Lower lobe of right lung (tissue), 2 donors: ENCODE data around the gene KLK4. TPM values are rescaled to one million over a fixed set of nuclear protein-coding genes. Genes with fewer than 3 reads are reported as not detected.
A peak's percentile ranks its signal among the peaks of the same experiment; 100 is the strongest.

Source experiments
- ATAC-seq, 2 donors: fragments of 200-7000 bp; cut with Tn5 transposase; one replicate each; pipeline ENCODE4 v1.9.1; 2020 to 2022; ENCODE audit warnings: mild to moderate bottlenecking in 2 of 2, moderate library complexity in 2 of 2
- DNase-seq: peaks from one replicate; pipeline ENCODE4 v3.0.0-alpha.2; 2020
- H3K27ac ChIP-seq: fragments of 200-600 bp; one replicate; pipeline ENCODE4 v1.8.0; 2022
- H3K27me3 ChIP-seq: fragments of 200-600 bp; one replicate; pipeline ENCODE4 v1.8.0; 2022; ENCODE audit warnings: low read depth
- H3K36me3 ChIP-seq: fragments of 200-600 bp; one replicate; pipeline ENCODE4 v1.8.0; 2022; ENCODE audit warnings: mild to moderate bottlenecking
- H3K4me1 ChIP-seq: fragments of 200-600 bp; one replicate; pipeline ENCODE4 v1.8.0; 2022
- H3K4me3 ChIP-seq: fragments of 200-600 bp; one replicate; pipeline ENCODE4 v1.8.0; 2022; ENCODE audit warnings: mild to moderate bottlenecking
- H3K9me3 ChIP-seq: fragments of 200-600 bp; one replicate; pipeline ENCODE4 v1.8.0; 2022
- intact Hi-C: fragments of 100-400 bp; cut with DNase I; formaldehyde crosslinking; loops from one replicate; pipeline ENCODE4 v1.11.0; 2022
- total RNA-seq: library from RNA; stranded (reverse); fragmentation: NEBNext Ultra II Directional; extraction: Animal tissue kit (Norgen Biotek cat#: 25700); gene quantifications from one replicate; pipeline ENCODE4 v1.2.1, GENCODE V29; 2021
- TF ChIP-seq, protein P1 (sequence below): fragments of 200-600 bp; IDR thresholded peaks from one replicate; pipeline ENCODE4 v1.8.0; 2022; ENCODE audit warnings: antibody characterized with exemption, mild to moderate bottlenecking
- donor health status: DM: no; HTN: yes; CAD: no; lungs with severe emphysema.

Gene KLK4
- total RNA-seq, 1 donor from 2014 or later = not detected

DNA sequence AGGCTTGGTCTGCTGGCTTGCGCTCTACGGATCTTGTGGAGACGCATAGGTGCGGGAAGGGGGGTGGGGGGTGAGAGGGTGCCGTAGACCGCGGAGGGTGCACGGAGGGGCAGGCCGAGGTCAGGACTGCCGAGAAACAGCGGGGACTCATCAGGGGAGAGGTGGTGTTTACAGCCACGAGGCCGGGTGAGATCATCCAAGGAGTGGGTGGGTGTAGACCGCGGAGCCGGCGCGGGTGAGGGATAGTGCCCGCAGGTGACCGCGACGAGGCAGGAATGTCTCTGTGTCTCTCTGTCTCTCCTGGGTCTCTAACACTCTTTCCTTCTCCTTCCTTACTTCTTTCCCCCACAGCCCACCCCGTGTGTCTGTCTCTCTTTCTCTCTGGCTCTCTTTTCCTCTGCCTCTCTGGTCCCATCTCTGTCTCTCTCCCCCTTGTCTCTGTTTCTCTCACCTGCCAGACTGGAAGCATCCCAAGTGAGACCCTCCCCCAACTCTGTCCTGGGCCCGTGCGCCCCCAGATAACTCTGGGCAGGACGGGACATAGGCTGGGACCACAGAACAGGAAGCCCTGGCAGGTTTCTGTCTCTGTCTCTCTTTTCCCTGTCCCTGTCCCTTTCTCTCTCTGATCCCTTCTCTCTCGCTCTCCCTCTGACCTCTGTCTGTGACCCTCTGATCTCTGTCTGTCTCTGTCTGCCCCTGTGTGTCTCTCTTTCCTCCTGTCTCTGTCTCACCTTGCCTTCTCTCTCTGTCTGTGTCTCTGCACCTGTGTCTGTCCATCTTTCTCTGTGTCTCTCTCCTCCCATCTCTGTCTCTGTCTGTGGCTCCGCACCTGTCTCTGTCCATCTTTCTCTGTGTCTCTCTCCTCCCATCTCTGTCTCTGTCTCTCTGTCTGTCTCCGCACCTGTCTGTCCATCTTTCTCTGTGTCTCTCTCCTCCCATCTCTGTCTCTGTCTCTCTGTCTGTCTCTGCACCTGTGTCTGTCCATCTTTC lies 1.8 kb upstream of the KLK4 start:
- Histone ChIP-seq H3K9me3 (no peaks in the 10 kb centered on the region), H3K4me1 (no peaks in the 10 kb centered on the region), H3K36me3 (no peaks in the 10 kb centered on the region), H3K4me3 (no peak overlapping the region), H3K27ac (no peak overlapping the region), H3K27me3 (peaks cover 71% of the 10 kb centered on the region)
- TF ChIP-seq, protein P1, sequence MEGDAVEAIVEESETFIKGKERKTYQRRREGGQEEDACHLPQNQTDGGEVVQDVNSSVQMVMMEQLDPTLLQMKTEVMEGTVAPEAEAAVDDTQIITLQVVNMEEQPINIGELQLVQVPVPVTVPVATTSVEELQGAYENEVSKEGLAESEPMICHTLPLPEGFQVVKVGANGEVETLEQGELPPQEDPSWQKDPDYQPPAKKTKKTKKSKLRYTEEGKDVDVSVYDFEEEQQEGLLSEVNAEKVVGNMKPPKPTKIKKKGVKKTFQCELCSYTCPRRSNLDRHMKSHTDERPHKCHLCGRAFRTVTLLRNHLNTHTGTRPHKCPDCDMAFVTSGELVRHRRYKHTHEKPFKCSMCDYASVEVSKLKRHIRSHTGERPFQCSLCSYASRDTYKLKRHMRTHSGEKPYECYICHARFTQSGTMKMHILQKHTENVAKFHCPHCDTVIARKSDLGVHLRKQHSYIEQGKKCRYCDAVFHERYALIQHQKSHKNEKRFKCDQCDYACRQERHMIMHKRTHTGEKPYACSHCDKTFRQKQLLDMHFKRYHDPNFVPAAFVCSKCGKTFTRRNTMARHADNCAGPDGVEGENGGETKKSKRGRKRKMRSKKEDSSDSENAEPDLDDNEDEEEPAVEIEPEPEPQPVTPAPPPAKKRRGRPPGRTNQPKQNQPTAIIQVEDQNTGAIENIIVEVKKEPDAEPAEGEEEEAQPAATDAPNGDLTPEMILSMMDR = no peak
- intact Hi-C loops = no loop called here
- DNase-seq = no peak
- ATAC-seq = peak in 1 of 2 donors; percentile 29

- no peak for DNase-seq
- H3K4me3 ChIP-seq = no peak overlapping the region
- H3K4me1 ChIP-seq = no peaks in the 10 kb centered on the region
- intact Hi-C loops = no loop called here
- H3K9me3 ChIP-seq = no peaks in the 10 kb centered on the region
- peaks cover 77% of the 10 kb centered on the region for H3K27me3 ChIP-seq
- H3K27ac ChIP-seq = no peak overlapping the region
- no peaks in the 10 kb centered on the region for H3K36me3 ChIP-seq
- TF ChIP-seq, protein P1 = no peak
- ATAC-seq = no peak
Measured at GRCh38 chr19:50912102-50912599, 956 bp upstream of the KLK4 start.

GRCh38 chr19:50910722-50911121 lies 473 bp downstream of the KLK4 start:
- peaks cover 74% of the 10 kb centered on the region for H3K27me3 ChIP-seq
- no peak overlapping the region for H3K27ac ChIP-seq
- TF ChIP-seq, protein P1 = no peak
- H3K9me3 ChIP-seq = no peaks in the 10 kb centered on the region
- H3K4me1 ChIP-seq = no peaks in the 10 kb centered on the region
- H3K36me3 ChIP-seq = no peaks in the 10 kb centered on the region
- H3K4me3 ChIP-seq = no peak overlapping the region
- ATAC-seq (no peak), DNase-seq (no peak)
- intact Hi-C loops = no loop called here

- no peaks in the 10 kb centered on the region for H3K36me3 ChIP-seq
- TF ChIP-seq, protein P1 = no peak
- DNase-seq (peak; percentile 59), ATAC-seq (peak; percentile 54 to 69)
- H3K27me3 ChIP-seq = peaks cover 72% of the 10 kb centered on the region
- H3K4me1 ChIP-seq = no peaks in the 10 kb centered on the region
- intact Hi-C loops = no loop called here
- no peaks in the 10 kb centered on the region for H3K9me3 ChIP-seq
- no peak overlapping the region for H3K4me3 ChIP-seq
- H3K27ac ChIP-seq = no peak overlapping the region
Measured at GRCh38 chr19:50909240-50910070, 1.7 kb downstream of the KLK4 start.

DNA sequence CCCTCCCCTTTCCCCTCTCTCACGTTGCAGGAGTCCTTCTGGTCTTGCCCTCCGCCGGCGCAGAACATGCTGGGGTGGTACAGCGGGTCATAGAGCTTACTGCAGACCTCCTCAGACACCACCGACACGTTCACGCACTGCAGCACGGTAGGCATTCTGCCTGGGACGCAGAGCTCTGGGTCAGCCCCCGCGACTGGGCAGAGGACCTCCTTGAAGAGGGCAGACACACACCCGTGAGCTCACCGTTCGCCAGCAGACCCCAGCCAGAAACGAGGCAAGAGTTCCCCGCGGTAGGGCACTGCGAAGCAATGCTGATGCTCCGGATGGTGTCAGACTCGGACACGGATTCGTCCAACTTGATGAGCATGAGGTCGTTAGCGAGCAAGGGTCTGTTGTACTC lies 2.9 kb downstream of the KLK4 start:
- DNase-seq (no peak), ATAC-seq (no peak)
- TF ChIP-seq, protein P1 = no peak
- Histone ChIP-seq H3K36me3 (no peaks in the 10 kb centered on the region), H3K27ac (no peak overlapping the region), H3K9me3 (no peaks in the 10 kb centered on the region), H3K4me3 (no peak overlapping the region), H3K4me1 (no peaks in the 10 kb centered on the region), H3K27me3 (peaks cover 72% of the 10 kb centered on the region)
- intact Hi-C loops = no loop called here
